Measurements from ENCODE around the gene CES5A.
"Not testable (repeated sequence)": the region's sequence is repeated elsewhere in the genome, so short reads cannot be mapped to it uniquely, and the experiment has no call there.

The CES5A gene

GRCh38 chr16:55815320-55815719, 59.9 kb downstream of the CES5A start:
- Histone ChIP-seq H3K79me2 (ENCODE audit: control insufficient read depth, insufficient read depth, low read length, poor library complexity) (no peaks in the 10 kb centered on the region), H3K4me1 (ENCODE audit: control insufficient read depth in 1 of 2, insufficient read depth in 2 of 2, low read length in 2 of 2) (no peaks in the 10 kb centered on the region), H3K23ac (ENCODE audit: low read length) (no peak overlapping the region), H3K27ac (ENCODE audit: low read depth, low read length) (no peak overlapping the region), H2AFZ (ENCODE audit: insufficient read depth, low read length, poor library complexity) (no peak overlapping the region), H3K79me1 (ENCODE audit: low read length) (no peaks in the 10 kb centered on the region), H3K4me3 (ENCODE audit: low read depth, low read length) (no peak overlapping the region), H3K4me2 (ENCODE audit: low read length) (no peak overlapping the region), H3K9ac (ENCODE audit: low read length) (no peak overlapping the region), H3K4ac (ENCODE audit: low read depth, low read length) (no peak overlapping the region), H2AK5ac (ENCODE audit: low read length) (no peak overlapping the region), H3K14ac (ENCODE audit: low read length) (no peak overlapping the region), H3K18ac (ENCODE audit: low read length) (no peak overlapping the region), H3K27me3 (ENCODE audit: insufficient read depth, low read length) (no peaks in the 10 kb centered on the region), H2BK120ac (ENCODE audit: insufficient read depth, low read length, poor library complexity) (no peak overlapping the region), H2BK5ac (ENCODE audit: low read depth, low read length, poor library complexity) (no peak overlapping the region), H4K91ac (ENCODE audit: low read depth, low read length) (no peak overlapping the region), H2BK12ac (ENCODE audit: low read length) (no peak overlapping the region), H3K9me3 (ENCODE audit: insufficient read depth, low read depth, low read length) (no peaks in the 10 kb centered on the region), H3K36me3 (ENCODE audit: control insufficient read depth in 1 of 2, insufficient read depth in 2 of 2, low read length in 2 of 2) (no peaks in the 10 kb centered on the region), H4K8ac (ENCODE audit: low read depth, low read length) (no peak overlapping the region), H4K12ac (ENCODE audit: low read depth, low read length) (no peak overlapping the region)
- no CpG with 5 or more reads among the region's 4 CpGs for WGBS (ENCODE audit: extremely low coverage, insufficient coverage, insufficient read length)
- DNase-seq, result no peak

- not testable (repeated sequence) for H2AFZ ChIP-seq (ENCODE audit: insufficient read depth, low read length, poor library complexity); H3K27me3 ChIP-seq (ENCODE audit: insufficient read depth, low read length); H3K4me3 ChIP-seq (ENCODE audit: low read depth, low read length); H3K79me1 ChIP-seq (ENCODE audit: low read length); H3K4me2 ChIP-seq (ENCODE audit: low read length); H2AK5ac ChIP-seq (ENCODE audit: low read length); H4K8ac ChIP-seq (ENCODE audit: low read depth, low read length); H3K36me3 ChIP-seq (ENCODE audit: control insufficient read depth in 1 of 2, insufficient read depth in 2 of 2, low read length in 2 of 2); H3K23ac ChIP-seq (ENCODE audit: low read length); H4K91ac ChIP-seq (ENCODE audit: low read depth, low read length); H3K27ac ChIP-seq (ENCODE audit: low read depth, low read length); H3K18ac ChIP-seq (ENCODE audit: low read length); H4K12ac ChIP-seq (ENCODE audit: low read depth, low read length); DNase-seq; H2BK120ac ChIP-seq (ENCODE audit: insufficient read depth, low read length, poor library complexity); H3K14ac ChIP-seq (ENCODE audit: low read length); H3K9ac ChIP-seq (ENCODE audit: low read length); H2BK12ac ChIP-seq (ENCODE audit: low read length); H3K79me2 ChIP-seq (ENCODE audit: control insufficient read depth, insufficient read depth, low read length, poor library complexity); H3K4ac ChIP-seq (ENCODE audit: low read depth, low read length); H3K9me3 ChIP-seq (ENCODE audit: insufficient read depth, low read depth, low read length); H2BK5ac ChIP-seq (ENCODE audit: low read depth, low read length, poor library complexity); H3K4me1 ChIP-seq (ENCODE audit: control insufficient read depth in 1 of 2, insufficient read depth in 2 of 2, low read length in 2 of 2)
- no CpG with 5 or more reads among the region's 2 CpGs for WGBS (ENCODE audit: extremely low coverage, insufficient coverage, insufficient read length)
Measured at GRCh38 chr16:55814174-55814573, 61.0 kb downstream of the CES5A start.

- not testable (repeated sequence) for H3K4me2 ChIP-seq (ENCODE audit: low read length); H3K9me3 ChIP-seq (ENCODE audit: insufficient read depth, low read depth, low read length); H2BK120ac ChIP-seq (ENCODE audit: insufficient read depth, low read length, poor library complexity); H3K79me1 ChIP-seq (ENCODE audit: low read length); H3K27me3 ChIP-seq (ENCODE audit: insufficient read depth, low read length); H2AFZ ChIP-seq (ENCODE audit: insufficient read depth, low read length, poor library complexity); H4K91ac ChIP-seq (ENCODE audit: low read depth, low read length); H3K14ac ChIP-seq (ENCODE audit: low read length); H3K18ac ChIP-seq (ENCODE audit: low read length); H4K12ac ChIP-seq (ENCODE audit: low read depth, low read length); H3K4me1 ChIP-seq (ENCODE audit: control insufficient read depth in 1 of 2, insufficient read depth in 2 of 2, low read length in 2 of 2); H3K27ac ChIP-seq (ENCODE audit: low read depth, low read length); H3K4ac ChIP-seq (ENCODE audit: low read depth, low read length); H3K36me3 ChIP-seq (ENCODE audit: control insufficient read depth in 1 of 2, insufficient read depth in 2 of 2, low read length in 2 of 2); H2BK12ac ChIP-seq (ENCODE audit: low read length); DNase-seq; H3K79me2 ChIP-seq (ENCODE audit: control insufficient read depth, insufficient read depth, low read length, poor library complexity); H4K8ac ChIP-seq (ENCODE audit: low read depth, low read length); H3K23ac ChIP-seq (ENCODE audit: low read length); H3K9ac ChIP-seq (ENCODE audit: low read length); H2BK5ac ChIP-seq (ENCODE audit: low read depth, low read length, poor library complexity); H2AK5ac ChIP-seq (ENCODE audit: low read length); H3K4me3 ChIP-seq (ENCODE audit: low read depth, low read length)
- no CpG with 5 or more reads among the region's 9 CpGs for WGBS (ENCODE audit: extremely low coverage, insufficient coverage, insufficient read length)
Measured at GRCh38 chr16:55813730-55814129, 61.4 kb downstream of the CES5A start.

- no peak overlapping the region for H3K18ac ChIP-seq (ENCODE audit: low read length)
- no peak overlapping the region for H4K91ac ChIP-seq (ENCODE audit: low read depth, low read length)
- H2AK5ac ChIP-seq (ENCODE audit: low read length), result no peak overlapping the region
- H3K14ac ChIP-seq (ENCODE audit: low read length), result no peak overlapping the region
- H3K27ac ChIP-seq (ENCODE audit: low read depth, low read length), result no peak overlapping the region
- DNase-seq, result no peak
- no peak overlapping the region for H3K4me3 ChIP-seq (ENCODE audit: low read depth, low read length)
- WGBS (ENCODE audit: extremely low coverage, insufficient coverage, insufficient read length), result no CpG with 5 or more reads among the region's 2 CpGs
- no peak overlapping the region for H2AFZ ChIP-seq (ENCODE audit: insufficient read depth, low read length, poor library complexity)
- H3K4me2 ChIP-seq (ENCODE audit: low read length), result no peak overlapping the region
- H2BK120ac ChIP-seq (ENCODE audit: insufficient read depth, low read length, poor library complexity), result no peak overlapping the region
- no peak overlapping the region for H2BK12ac ChIP-seq (ENCODE audit: low read length)
- no peaks in the 10 kb centered on the region for H3K4me1 ChIP-seq (ENCODE audit: control insufficient read depth in 1 of 2, insufficient read depth in 2 of 2, low read length in 2 of 2)
- no peak overlapping the region for H3K23ac ChIP-seq (ENCODE audit: low read length)
- no peaks in the 10 kb centered on the region for H3K36me3 ChIP-seq (ENCODE audit: control insufficient read depth in 1 of 2, insufficient read depth in 2 of 2, low read length in 2 of 2)
- H3K79me1 ChIP-seq (ENCODE audit: low read length), result no peaks in the 10 kb centered on the region
- H3K27me3 ChIP-seq (ENCODE audit: insufficient read depth, low read length), result no peaks in the 10 kb centered on the region
- H4K8ac ChIP-seq (ENCODE audit: low read depth, low read length), result no peak overlapping the region
- H3K9ac ChIP-seq (ENCODE audit: low read length), result no peak overlapping the region
- no peaks in the 10 kb centered on the region for H3K9me3 ChIP-seq (ENCODE audit: insufficient read depth, low read depth, low read length)
- H3K4ac ChIP-seq (ENCODE audit: low read depth, low read length), result no peak overlapping the region
- H3K79me2 ChIP-seq (ENCODE audit: control insufficient read depth, insufficient read depth, low read length, poor library complexity), result no peaks in the 10 kb centered on the region
- no peak overlapping the region for H2BK5ac ChIP-seq (ENCODE audit: low read depth, low read length, poor library complexity)
- H4K12ac ChIP-seq (ENCODE audit: low read depth, low read length), result no peak overlapping the region
Measured at GRCh38 chr16:55812951-55813350, 62.2 kb downstream of the CES5A start.
